ENCODE measurements around the gene MARCHF6. TPM values are rescaled to one million over a fixed set of nuclear protein-coding genes. Genes with fewer than 3 reads are reported as not detected.

The MARCHF6 gene
- total RNA-seq, 2 donors from 2014 or later = 89.5 to 103 TPM

- Histone ChIP-seq H3K9me3 (no peaks in the 10 kb centered on the region), H3K36me3 (peaks cover 70% of the 10 kb centered on the region), H3K4me1 (no peaks in the 10 kb centered on the region), H3K4me3 (no peak overlapping the region), H3K27me3 (no peaks in the 10 kb centered on the region), H3K27ac (peak overlapping the region; percentile 44 to 52)
- DNase-seq (ENCODE audit: low spot score) = no peak
- TF ChIP-seq, protein P1, sequence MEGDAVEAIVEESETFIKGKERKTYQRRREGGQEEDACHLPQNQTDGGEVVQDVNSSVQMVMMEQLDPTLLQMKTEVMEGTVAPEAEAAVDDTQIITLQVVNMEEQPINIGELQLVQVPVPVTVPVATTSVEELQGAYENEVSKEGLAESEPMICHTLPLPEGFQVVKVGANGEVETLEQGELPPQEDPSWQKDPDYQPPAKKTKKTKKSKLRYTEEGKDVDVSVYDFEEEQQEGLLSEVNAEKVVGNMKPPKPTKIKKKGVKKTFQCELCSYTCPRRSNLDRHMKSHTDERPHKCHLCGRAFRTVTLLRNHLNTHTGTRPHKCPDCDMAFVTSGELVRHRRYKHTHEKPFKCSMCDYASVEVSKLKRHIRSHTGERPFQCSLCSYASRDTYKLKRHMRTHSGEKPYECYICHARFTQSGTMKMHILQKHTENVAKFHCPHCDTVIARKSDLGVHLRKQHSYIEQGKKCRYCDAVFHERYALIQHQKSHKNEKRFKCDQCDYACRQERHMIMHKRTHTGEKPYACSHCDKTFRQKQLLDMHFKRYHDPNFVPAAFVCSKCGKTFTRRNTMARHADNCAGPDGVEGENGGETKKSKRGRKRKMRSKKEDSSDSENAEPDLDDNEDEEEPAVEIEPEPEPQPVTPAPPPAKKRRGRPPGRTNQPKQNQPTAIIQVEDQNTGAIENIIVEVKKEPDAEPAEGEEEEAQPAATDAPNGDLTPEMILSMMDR (IDR thresholded peaks at IDR 0.05) = no peak
These were observed 40.0 kb downstream of the MARCHF6 start for GRCh38 chr5:10393491-10393890.

DNA sequence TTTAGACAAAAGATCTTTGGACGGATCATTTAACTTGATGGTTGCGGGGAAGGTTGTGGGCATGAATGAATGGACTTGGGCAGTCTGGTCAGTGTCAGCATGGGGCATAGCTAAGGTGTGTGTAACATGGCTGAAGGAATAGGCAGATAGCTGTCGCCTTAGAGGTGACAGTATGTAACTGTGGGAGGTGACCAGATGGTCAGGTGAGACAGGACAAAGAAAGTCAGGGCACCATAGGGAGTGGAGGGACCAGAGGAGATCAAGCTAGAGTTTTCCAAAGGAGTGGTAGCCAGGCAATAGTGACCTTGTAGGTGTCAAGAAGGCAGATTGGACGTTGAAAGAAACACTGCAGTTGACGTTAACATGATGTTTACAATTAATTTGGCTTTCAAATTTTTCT, 43.1 kb downstream of the MARCHF6 start:
- Histone ChIP-seq H3K4me1 (peaks cover 0 to 20% of the 10 kb centered on the region in 2 donors), H3K27ac (no peak overlapping the region), H3K36me3 (peaks cover 56% of the 10 kb centered on the region), H3K4me3 (no peak overlapping the region), H3K27me3 (no peaks in the 10 kb centered on the region), H3K9me3 (no peaks in the 10 kb centered on the region)
- TF ChIP-seq, protein P1 (IDR thresholded peaks at IDR 0.05) = no peak
- no peak for DNase-seq (ENCODE audit: low spot score)

DNA sequence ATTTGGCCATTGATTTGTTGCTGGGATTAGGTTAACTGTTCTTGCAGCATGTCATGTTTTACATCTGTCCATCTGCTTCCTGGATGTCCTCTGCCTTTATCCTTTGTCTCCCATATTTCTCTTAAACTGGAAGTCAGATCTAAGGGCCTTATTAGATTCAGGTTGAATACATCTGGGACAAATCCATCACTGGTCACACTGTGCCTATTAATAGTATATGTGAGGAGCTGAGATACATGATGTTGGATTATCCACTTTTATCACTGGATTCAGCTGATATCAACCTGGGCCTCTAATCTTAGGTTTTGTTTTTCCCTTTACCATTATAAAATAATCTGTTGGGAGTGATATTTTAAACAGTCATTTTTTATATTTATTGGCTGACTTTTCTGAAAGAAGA, 46.3 kb downstream of the MARCHF6 start:
- DNase-seq (ENCODE audit: low spot score) = no peak
- Histone ChIP-seq H3K4me1 (peaks cover 0 to 24% of the 10 kb centered on the region in 2 donors), H3K27me3 (no peaks in the 10 kb centered on the region), H3K27ac (peak overlapping the region; percentile 52 to 63), H3K9me3 (no peaks in the 10 kb centered on the region), H3K4me3 (no peak overlapping the region), H3K36me3 (peaks cover 49% of the 10 kb centered on the region)
- TF ChIP-seq, protein P1 (IDR thresholded peaks at IDR 0.05) = no peak

DNA sequence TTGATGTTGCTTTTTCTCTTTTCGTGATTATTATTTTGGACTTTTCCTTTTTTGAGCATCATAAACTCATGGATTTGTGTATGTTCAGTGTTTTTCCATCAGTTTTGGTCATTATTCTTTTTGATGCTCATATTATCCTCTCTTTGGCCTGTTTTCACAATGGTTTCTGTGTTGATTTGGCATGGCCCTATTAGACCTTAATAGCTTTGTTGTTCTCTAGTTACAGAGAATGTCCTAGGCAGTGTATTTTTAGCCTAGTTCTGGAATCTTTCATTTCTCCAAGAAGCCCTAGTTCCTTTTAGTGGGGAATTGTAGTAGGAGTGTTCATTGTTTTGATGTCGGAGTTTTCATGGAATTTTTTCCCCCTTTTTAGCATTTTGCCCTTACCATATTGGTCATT, 46.9 kb downstream of the MARCHF6 start:
- no peak for DNase-seq (ENCODE audit: low spot score)
- no peaks in the 10 kb centered on the region for H3K9me3 ChIP-seq
- H3K4me3 ChIP-seq = no peak overlapping the region
- peak overlapping the region; percentile 52 to 63 for H3K27ac ChIP-seq
- no peaks in the 10 kb centered on the region for H3K27me3 ChIP-seq
- H3K36me3 ChIP-seq = peaks cover 49% of the 10 kb centered on the region
- TF ChIP-seq, protein P1 (IDR thresholded peaks at IDR 0.05) = no peak
- peaks cover 0 to 24% of the 10 kb centered on the region in 2 donors for H3K4me1 ChIP-seq

GRCh38 chr5:10400831-10401230, 47.3 kb downstream of the MARCHF6 start:
- DNase-seq (ENCODE audit: low spot score) = no peak
- peaks cover 49% of the 10 kb centered on the region for H3K36me3 ChIP-seq
- no peaks in the 10 kb centered on the region for H3K27me3 ChIP-seq
- H3K27ac ChIP-seq = peak overlapping the region; percentile 52 to 63
- H3K4me1 ChIP-seq = peaks cover 0 to 24% of the 10 kb centered on the region in 2 donors
- no peak overlapping the region for H3K4me3 ChIP-seq
- TF ChIP-seq, protein P1 (IDR thresholded peaks at IDR 0.05) = no peak
- no peaks in the 10 kb centered on the region for H3K9me3 ChIP-seq

DNA sequence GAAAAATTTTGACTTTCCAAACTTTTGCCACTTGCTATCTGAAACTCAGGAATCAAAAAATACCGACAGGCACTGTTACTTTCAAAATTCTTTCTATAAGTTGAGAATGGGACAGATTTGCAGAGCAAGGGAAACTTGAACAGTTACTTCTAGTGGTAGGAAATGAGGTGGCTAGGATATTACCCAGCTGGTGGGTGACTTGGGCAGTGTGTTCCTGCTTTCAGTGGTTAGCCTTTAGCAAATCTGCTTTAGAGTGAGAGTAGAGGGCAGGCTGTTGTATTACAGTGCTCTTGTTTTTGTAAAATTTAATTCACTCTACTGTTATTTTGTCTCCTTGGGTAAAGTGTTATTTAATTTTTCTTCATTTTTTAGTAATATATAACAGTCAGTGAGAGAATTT, 48.0 kb downstream of the MARCHF6 start:
- H3K36me3 ChIP-seq = peaks cover 53% of the 10 kb centered on the region
- TF ChIP-seq, protein P1 (IDR thresholded peaks at IDR 0.05) = no peak
- H3K4me3 ChIP-seq = no peak overlapping the region
- DNase-seq (ENCODE audit: low spot score) = no peak
- H3K4me1 ChIP-seq = peaks cover 0 to 24% of the 10 kb centered on the region in 2 donors
- peak overlapping the region in 1 of 2 donors; percentile 63 for H3K27ac ChIP-seq
- H3K27me3 ChIP-seq = no peaks in the 10 kb centered on the region
- H3K9me3 ChIP-seq = no peaks in the 10 kb centered on the region

Data from right atrium auricular region (tissue), 2 donors.